ENCODE data around the gene AHSA1. TPM values are rescaled to one million over a fixed set of nuclear protein-coding genes. Genes with fewer than 3 reads are reported as not detected.
"Not testable (repeated sequence)": the region's sequence is repeated elsewhere in the genome, so short reads cannot be mapped to it uniquely, and the experiment has no call there.

Gene AHSA1
- 370 and 383 TPM in 2 replicates for total RNA-seq

DNA sequence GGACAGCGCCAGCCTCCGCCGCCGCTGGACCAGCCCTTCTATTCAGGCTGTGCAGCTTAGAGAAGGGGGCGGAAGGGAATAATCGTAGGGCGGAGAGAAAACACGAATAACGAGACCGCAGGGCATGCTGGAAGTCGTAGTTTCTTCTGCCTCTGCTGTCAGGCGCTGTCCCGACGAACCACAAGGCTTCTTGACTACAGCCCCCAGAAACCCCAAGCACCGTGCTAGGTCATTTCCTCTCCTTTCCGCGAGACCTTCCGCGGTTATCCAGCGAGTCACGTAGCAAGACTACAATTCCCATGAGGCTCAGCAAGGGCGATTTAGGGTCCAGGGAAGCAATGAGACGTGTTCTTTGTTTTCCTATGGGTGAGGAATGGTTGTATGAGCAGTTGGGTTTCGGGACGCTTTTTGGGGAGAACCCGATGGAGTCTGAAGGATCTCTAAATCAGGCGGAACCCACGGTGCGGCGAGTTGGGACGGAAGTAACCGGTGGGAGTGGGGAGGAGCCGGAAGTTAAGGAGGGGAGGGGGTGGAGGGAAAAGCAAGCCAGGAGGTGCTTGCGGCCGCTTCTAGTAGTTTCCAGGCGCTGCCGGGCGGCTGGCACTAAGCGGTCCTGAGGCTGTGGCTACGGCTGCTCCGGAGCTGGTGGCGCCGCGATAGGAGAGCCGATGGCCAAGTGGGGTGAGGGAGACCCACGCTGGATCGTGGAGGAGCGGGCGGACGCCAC, at the start of gene AHSA1, which contains the start of gene VIPAS39:
Gene AHSA1 (plus strand): TSS at position 572 of the 727 bp plus-strand sequence. CDS start 97 bp downstream, at position 669.
Gene VIPAS39 (minus strand): TSS at position 80 of the 727 bp plus-strand sequence. CDS start 3,499 bp downstream, outside the sequence.
- H3K4me1 Mint-ChIP-seq (ENCODE audit: low read depth) = peaks cover 29% of the 10 kb centered on the region

DNA sequence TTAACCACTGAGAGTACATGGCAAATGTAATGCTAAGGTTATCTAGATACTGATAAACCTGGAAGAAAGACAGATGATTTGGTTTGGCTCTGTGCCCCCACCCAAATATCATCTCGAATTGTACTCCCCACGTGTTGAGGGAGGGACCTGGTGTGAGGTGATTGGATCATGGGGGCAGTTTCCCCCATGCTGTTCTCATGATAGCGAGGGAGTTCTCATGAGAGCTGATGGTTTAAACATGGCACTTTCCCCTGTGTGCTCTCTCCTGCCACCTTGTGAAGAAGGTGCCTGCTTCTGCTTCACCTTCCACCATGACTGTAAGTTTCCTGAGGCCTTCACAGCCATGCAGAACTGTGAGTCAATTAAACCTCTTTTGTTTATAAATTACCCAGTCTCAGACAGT, 48.8 kb upstream of the AHSA1 start:
- DNase-seq (ENCODE audit: low spot score) = no peak
- Mint-ChIP-seq H3K9me3 (no peaks in the 10 kb centered on the region), H3K36me3 (ENCODE audit: low read depth) (no peaks in the 10 kb centered on the region), H3K27me3 (ENCODE audit: insufficient read depth) (no peaks in the 10 kb centered on the region), H3K27ac (no peak overlapping the region), H3K4me3 (no peak overlapping the region), H3K4me1 (ENCODE audit: low read depth) (peaks cover 18% of the 10 kb centered on the region)
- intact Hi-C loops (cut with micrococcal nuclease) = no loop called here

More for the DNA sequence above, at the start of gene AHSA1, which contains the start of gene VIPAS39:
- Mint-ChIP-seq H3K36me3 (ENCODE audit: low read depth) (peaks cover 36% of the 10 kb centered on the region), H3K27ac (peak within 1 kb of the TSS; percentile 100), H3K4me3 (peak within 1 kb of the TSS; percentile 100), H3K27me3 (ENCODE audit: insufficient read depth) (no peaks in the 10 kb centered on the region), H3K9me3 (no peaks in the 10 kb centered on the region)
- intact Hi-C loops (cut with micrococcal nuclease) = loop anchor here (1.0 to 10.0 kb wide), 13 partner anchors 41 to 1305 kb away; partner anchors contain the start of genes ADCK1, ALKBH1, CIPC and GSTZ1
- DNase-seq (ENCODE audit: low spot score) = peak; percentile 92

DNA sequence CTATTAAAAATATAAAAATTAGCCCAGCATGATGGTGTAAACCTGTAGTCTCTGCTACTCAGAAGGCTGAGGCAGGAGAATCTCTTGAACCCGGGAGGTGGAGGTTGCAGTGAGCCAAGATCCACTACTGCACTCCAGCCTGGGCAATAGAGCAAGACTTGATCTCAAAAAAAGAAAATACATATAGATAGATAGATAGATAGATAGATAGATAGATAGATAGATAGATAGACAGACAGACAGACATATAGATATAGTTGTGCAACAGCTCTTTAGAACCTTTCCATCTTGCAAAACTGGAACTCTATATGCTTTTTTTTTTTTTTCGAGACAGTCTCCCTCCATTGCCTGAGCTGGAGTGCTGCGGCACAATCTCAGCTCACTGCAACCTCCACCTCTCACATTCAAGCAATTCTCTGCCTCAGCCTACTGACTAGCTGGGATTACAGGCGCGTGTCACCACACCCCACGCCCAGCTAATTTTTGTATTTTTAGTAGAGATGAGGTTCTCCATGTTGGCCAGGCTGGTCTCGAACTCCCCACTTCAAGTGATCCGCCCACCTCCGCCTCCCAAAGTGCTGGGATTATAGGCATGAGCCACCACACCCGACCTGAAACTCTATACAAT, 42.4 kb upstream of the AHSA1 start:
- H3K4me3 Mint-ChIP-seq; H3K27ac Mint-ChIP-seq; H3K4me1 Mint-ChIP-seq (ENCODE audit: low read depth); H3K36me3 Mint-ChIP-seq (ENCODE audit: low read depth); DNase-seq (ENCODE audit: low spot score); intact Hi-C loops (cut with micrococcal nuclease); H3K27me3 Mint-ChIP-seq (ENCODE audit: insufficient read depth): not testable (repeated sequence)
- peaks cover 11% of the 10 kb centered on the region for H3K9me3 Mint-ChIP-seq

DNA sequence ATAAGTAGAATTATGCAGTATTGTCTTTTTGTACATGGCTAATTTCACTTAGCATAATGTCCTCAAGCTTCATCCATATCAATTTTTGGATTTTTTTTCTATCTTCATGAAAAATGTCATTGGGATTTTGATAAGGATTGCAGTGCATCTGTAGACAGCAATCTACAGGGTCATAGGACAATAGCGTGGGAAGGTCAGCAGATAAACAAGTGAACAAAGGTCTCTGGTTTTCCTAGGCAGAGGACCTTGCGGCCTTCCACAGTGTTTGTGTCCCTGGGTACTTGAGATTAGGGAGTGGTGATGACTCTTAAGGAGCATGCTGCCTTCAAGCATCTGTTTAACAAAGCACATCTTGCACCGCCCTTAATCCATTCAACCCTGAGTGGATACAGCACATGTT, 41.8 kb upstream of the AHSA1 start:
- H3K4me1 Mint-ChIP-seq (ENCODE audit: low read depth); H3K27me3 Mint-ChIP-seq (ENCODE audit: insufficient read depth); H3K36me3 Mint-ChIP-seq (ENCODE audit: low read depth); intact Hi-C loops (cut with micrococcal nuclease); H3K4me3 Mint-ChIP-seq; H3K27ac Mint-ChIP-seq; DNase-seq (ENCODE audit: low spot score): not testable (repeated sequence)
- H3K9me3 Mint-ChIP-seq = peaks cover 11% of the 10 kb centered on the region

DNA sequence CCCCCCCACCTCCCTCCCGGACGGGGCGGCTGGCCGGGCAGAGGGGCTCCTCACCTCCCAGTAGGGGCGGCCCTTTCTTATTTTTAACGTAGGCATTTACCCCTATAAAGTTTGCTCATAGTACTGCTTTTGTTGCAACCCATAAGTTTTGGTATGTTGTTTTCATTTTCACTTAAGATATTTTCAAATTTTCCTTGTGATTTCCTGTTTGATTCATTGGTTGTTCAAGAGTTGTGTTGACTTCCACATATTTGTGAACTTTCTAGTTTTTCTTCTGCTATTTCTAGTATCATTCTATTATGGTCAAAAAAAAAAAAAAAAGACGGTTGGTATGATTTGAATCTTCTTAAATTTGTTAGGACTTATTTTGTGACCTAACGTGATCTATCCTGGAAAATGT, 41.1 kb upstream of the AHSA1 start:
- Mint-ChIP-seq H3K27ac (no peak overlapping the region), H3K4me1 (ENCODE audit: low read depth) (no peaks in the 10 kb centered on the region), H3K9me3 (peaks cover 11% of the 10 kb centered on the region), H3K27me3 (ENCODE audit: insufficient read depth) (no peaks in the 10 kb centered on the region), H3K36me3 (ENCODE audit: low read depth) (peaks cover 13% of the 10 kb centered on the region), H3K4me3 (no peak overlapping the region)
- no peak for DNase-seq (ENCODE audit: low spot score)
- intact Hi-C loops (cut with micrococcal nuclease) = no loop called here

DNA sequence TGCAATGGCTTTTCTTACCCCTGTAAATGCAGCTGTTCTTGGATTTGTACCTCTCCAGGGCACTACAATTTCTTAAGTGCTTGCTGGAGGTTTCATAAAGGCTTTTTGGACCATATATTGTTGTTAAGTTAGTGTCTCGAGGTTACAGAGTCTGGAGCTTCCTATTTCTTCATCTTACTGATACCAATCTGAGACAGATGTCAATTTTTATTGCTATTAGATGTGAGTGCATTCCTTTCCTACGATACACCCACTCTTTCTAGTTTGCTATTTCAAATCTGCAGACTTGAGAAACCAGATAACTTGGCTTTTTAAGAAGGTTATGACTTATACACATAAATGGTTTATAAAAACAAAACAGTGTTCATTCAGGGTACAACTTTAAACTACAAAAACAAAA, 36.7 kb upstream of the AHSA1 start:
- intact Hi-C loops (cut with micrococcal nuclease) = no loop called here
- Mint-ChIP-seq H3K4me3 (no peak overlapping the region), H3K9me3 (peaks cover 11% of the 10 kb centered on the region), H3K27me3 (ENCODE audit: insufficient read depth) (no peaks in the 10 kb centered on the region), H3K27ac (no peak overlapping the region), H3K36me3 (ENCODE audit: low read depth) (peaks cover 28% of the 10 kb centered on the region), H3K4me1 (ENCODE audit: low read depth) (no peaks in the 10 kb centered on the region)
- DNase-seq (ENCODE audit: low spot score) = no peak

DNA sequence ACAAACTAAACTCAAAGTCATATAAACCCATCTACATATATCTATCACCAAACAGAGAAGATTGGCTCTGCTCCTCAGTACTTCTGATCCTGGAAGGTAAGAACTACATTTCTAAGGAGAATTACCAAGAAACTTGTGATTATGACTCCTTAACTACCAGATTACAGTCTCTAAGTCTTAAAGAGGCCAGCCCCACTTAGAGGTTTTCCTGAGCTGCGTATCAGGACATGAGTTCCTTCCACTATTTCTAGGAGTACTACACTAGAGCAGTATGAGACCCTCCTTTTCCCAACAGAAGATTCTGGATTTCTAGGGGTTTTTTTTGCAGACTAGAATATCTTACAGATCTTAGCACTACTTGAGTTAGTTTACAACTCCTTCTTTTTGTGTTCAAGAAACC, 34.5 kb upstream of the AHSA1 start, which contains the start of gene NOXRED1:
Gene NOXRED1 (minus strand): TSS at position 101 of the 400 bp plus-strand sequence. CDS start 634 bp downstream, outside the sequence.
- DNase-seq (ENCODE audit: low spot score) = no peak
- Mint-ChIP-seq H3K4me3 (no peak within 1 kb of the TSS), H3K27me3 (ENCODE audit: insufficient read depth) (no peaks in the 10 kb centered on the region), H3K36me3 (ENCODE audit: low read depth) (peaks cover 39% of the 10 kb centered on the region), H3K27ac (no peak within 1 kb of the TSS), H3K9me3 (peaks cover 11% of the 10 kb centered on the region), H3K4me1 (ENCODE audit: low read depth) (no peaks in the 10 kb centered on the region)
- intact Hi-C loops (cut with micrococcal nuclease) = no loop called here

DNA sequence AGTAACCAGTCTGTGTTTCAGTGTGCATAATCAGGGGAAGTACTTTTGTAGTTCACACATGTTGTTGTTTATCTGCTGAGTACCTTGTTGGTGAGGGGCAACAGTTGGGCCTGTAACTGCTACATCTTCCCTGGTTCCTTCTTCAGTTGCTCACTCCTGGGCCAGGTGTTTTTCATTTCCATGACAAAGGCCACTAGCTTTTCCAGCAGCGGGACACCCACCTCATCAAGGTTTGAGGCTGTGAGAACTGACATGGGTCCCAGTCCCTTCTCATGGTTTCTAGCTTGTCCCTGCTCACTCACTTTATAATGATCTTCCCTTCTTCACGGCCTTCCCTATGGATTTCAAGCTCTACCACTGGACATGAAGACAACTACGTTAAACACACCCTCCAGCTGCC, 33.0 kb upstream of the AHSA1 start:
- no peak for DNase-seq (ENCODE audit: low spot score)
- no peak overlapping the region for H3K4me3 Mint-ChIP-seq
- H3K4me1 Mint-ChIP-seq (ENCODE audit: low read depth) = no peaks in the 10 kb centered on the region
- H3K36me3 Mint-ChIP-seq (ENCODE audit: low read depth) = peaks cover 47% of the 10 kb centered on the region
- intact Hi-C loops (cut with micrococcal nuclease) = no loop called here
- no peak overlapping the region for H3K27ac Mint-ChIP-seq
- peaks cover 3% of the 10 kb centered on the region for H3K9me3 Mint-ChIP-seq
- H3K27me3 Mint-ChIP-seq (ENCODE audit: insufficient read depth) = no peaks in the 10 kb centered on the region

DNA sequence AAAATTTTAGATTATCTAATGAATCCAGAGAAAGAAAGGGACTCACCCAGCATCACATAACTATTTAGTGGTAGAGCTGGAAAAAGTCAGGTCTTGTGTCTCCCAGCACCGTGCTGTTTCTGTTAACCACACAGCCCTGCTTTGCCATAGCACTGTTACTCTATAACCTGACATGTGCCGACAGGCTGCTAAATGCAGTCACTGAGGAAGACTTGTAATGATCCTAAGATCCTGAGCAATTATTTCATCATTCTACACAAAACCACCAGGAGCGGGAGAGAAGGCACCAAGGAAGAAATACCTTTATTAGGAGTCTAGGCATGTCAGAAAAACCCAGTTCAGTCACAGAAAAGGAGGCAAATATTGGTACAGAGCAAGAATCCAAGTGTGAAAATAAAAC, 31.5 kb upstream of the AHSA1 start:
- no peak for DNase-seq (ENCODE audit: low spot score)
- Mint-ChIP-seq H3K9me3 (no peaks in the 10 kb centered on the region), H3K4me1 (ENCODE audit: low read depth) (no peaks in the 10 kb centered on the region), H3K36me3 (ENCODE audit: low read depth) (peaks cover 42% of the 10 kb centered on the region), H3K27ac (no peak overlapping the region), H3K27me3 (ENCODE audit: insufficient read depth) (no peaks in the 10 kb centered on the region), H3K4me3 (no peak overlapping the region)
- intact Hi-C loops (cut with micrococcal nuclease) = no loop called here

DNA sequence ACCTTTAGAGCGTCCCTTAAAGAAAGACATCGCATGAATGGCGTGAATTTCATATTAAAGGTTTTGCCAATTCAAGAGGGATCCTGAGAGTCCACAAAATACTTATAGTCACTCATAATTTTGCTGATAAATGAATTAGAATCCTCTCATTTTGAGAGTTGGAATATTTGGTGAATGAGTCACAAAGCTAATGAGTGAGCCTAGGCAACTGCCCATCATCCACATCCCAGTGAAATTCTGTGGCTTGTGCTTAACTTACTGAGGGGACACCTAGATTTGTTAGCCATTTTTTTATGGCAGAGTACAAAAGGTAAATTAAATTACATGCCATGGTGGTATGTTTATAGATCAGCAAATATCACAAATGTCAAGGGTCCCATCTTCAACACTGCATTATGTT, 21.9 kb upstream of the AHSA1 start:
- no peaks in the 10 kb centered on the region for H3K27me3 Mint-ChIP-seq (ENCODE audit: insufficient read depth)
- no peaks in the 10 kb centered on the region for H3K9me3 Mint-ChIP-seq

DNA sequence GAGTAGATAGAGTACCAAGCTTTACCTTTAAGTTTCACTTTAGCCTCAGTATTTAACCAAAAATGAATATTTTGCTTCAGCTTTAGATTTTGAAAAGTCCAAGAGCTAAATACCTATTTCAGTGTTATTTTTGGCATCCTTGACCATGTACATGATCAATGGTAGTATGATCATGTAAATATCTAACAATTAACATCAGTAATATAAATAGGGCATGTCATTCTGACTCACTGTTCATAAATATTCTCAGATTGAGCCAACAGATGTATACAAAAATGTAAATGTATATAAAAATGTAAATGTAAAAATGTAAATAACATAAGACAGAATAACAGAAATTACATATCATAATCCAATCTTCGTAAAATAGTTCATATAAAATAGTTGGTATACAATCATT, 19.3 kb upstream of the AHSA1 start:
- intact Hi-C loops (cut with micrococcal nuclease) = no loop called here
- Mint-ChIP-seq H3K4me1 (ENCODE audit: low read depth) (no peaks in the 10 kb centered on the region), H3K27me3 (ENCODE audit: insufficient read depth) (no peaks in the 10 kb centered on the region), H3K36me3 (ENCODE audit: low read depth) (peaks cover 27% of the 10 kb centered on the region), H3K9me3 (no peaks in the 10 kb centered on the region), H3K4me3 (no peak overlapping the region), H3K27ac (no peak overlapping the region)
- DNase-seq (ENCODE audit: low spot score) = no peak

More for the DNA sequence above, 21.9 kb upstream of the AHSA1 start:
- Mint-ChIP-seq H3K27ac (no peak overlapping the region), H3K4me1 (ENCODE audit: low read depth) (no peaks in the 10 kb centered on the region), H3K36me3 (ENCODE audit: low read depth) (peaks cover 24% of the 10 kb centered on the region), H3K4me3 (no peak overlapping the region)
- no peak for DNase-seq (ENCODE audit: low spot score)
- intact Hi-C loops (cut with micrococcal nuclease) = no loop called here

DNA sequence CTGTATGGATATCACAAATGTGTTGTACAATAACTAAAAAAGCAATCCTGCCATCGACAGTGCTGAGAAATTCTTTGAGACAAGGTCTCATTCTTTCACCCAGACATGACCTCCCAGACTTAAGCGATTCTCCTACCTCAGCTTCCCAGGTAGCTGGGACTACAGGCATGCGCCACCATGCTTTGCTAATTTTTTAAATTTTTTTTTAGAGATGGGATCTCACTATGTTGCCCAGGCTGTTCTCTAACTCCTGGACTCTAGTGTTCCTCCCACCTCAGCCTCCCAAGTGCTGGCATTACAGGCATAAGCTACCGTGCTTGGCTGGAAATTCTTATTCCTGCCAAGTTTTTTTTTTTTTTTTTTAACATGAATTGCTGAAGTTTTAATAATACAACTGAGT, 18.0 kb upstream of the AHSA1 start:
- intact Hi-C loops (cut with micrococcal nuclease) = no loop called here
- H3K9me3 Mint-ChIP-seq = no peaks in the 10 kb centered on the region
- H3K4me1 Mint-ChIP-seq (ENCODE audit: low read depth) = no peaks in the 10 kb centered on the region
- no peaks in the 10 kb centered on the region for H3K27me3 Mint-ChIP-seq (ENCODE audit: insufficient read depth)
- H3K36me3 Mint-ChIP-seq (ENCODE audit: low read depth) = peaks cover 24% of the 10 kb centered on the region
- no peak for DNase-seq (ENCODE audit: low spot score)
- H3K27ac Mint-ChIP-seq = no peak overlapping the region
- H3K4me3 Mint-ChIP-seq = no peak overlapping the region

DNA sequence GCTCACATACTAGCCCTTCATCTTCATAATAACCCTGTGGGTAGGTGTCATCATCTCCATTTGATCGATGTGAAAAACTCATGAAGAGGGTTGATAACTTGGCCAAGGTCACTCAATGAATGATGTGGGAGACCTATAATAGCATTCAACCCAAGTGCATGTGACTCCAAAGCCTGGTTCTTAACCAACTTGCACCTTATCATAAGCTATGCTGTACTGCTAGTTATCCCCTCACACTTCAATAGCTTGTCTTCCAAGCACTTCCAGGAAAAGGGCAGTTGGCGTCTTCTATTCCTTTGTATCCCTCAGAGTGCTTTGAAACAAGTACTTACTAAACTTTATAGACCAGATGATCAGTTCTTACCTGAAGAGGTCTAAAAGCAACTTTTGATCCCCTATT, 15.7 kb upstream of the AHSA1 start:
- Mint-ChIP-seq H3K4me1 (ENCODE audit: low read depth) (no peaks in the 10 kb centered on the region), H3K27me3 (ENCODE audit: insufficient read depth) (no peaks in the 10 kb centered on the region), H3K4me3 (no peak overlapping the region), H3K36me3 (ENCODE audit: low read depth) (peaks cover 18% of the 10 kb centered on the region), H3K27ac (no peak overlapping the region), H3K9me3 (no peaks in the 10 kb centered on the region)
- intact Hi-C loops (cut with micrococcal nuclease) = no loop called here
- DNase-seq (ENCODE audit: low spot score) = no peak

Measured in activated T-helper 1 cell treated with anti-CD3 and anti-CD28 coated beads, Interleukin-12 subunit alpha, Interleukin-12 subunit beta, Interleukin-2, Interleukin-4 antibody, amounts not matched to agents 30 ng/mL and 10 ng/mL and 1 ng/mL, durations not matched to agents 14 hours and 24 hours and 36 hours (primary cell).